ENCODE results near the gene DMD. TPM values are rescaled to one million over a fixed set of nuclear protein-coding genes. Genes with fewer than 3 reads are reported as not detected.

DMD gene
- total RNA-seq, 1 donor from 2014 or later, result 1.7 TPM

DNA sequence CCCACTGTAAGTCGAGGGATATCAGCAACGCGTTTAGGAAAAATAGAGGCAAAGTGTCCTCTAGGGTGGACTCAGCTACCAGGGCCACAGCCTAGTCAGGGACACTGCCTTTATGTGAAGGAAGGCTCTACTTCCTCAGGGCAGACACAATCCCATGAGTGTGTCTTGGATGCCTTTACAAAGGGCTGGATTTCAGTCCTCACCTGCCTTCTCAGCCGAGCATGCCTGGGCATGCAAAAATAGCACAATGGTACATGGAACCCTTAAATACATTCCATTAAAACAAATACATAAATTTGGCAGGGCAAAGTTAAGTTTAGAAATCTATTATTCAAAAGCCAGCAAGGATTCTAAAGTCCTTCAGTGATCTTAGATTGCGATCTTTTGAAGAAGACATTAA is 51.1 kb downstream of the DMD start:
- H3K27me3 Mint-ChIP-seq (ENCODE audit: unreplicated experiment), result no peaks in the 10 kb centered on the region
- H3K4me1 Mint-ChIP-seq (ENCODE audit: low read depth, unreplicated experiment), result peaks cover 2% of the 10 kb centered on the region
- no peaks in the 10 kb centered on the region for H3K36me3 Mint-ChIP-seq (ENCODE audit: unreplicated experiment)
- H3K4me3 Mint-ChIP-seq (ENCODE audit: unreplicated experiment), result no peak overlapping the region
- H3K9me3 Mint-ChIP-seq (ENCODE audit: unreplicated experiment), result no peaks in the 10 kb centered on the region
- TF ChIP-seq, protein P1, sequence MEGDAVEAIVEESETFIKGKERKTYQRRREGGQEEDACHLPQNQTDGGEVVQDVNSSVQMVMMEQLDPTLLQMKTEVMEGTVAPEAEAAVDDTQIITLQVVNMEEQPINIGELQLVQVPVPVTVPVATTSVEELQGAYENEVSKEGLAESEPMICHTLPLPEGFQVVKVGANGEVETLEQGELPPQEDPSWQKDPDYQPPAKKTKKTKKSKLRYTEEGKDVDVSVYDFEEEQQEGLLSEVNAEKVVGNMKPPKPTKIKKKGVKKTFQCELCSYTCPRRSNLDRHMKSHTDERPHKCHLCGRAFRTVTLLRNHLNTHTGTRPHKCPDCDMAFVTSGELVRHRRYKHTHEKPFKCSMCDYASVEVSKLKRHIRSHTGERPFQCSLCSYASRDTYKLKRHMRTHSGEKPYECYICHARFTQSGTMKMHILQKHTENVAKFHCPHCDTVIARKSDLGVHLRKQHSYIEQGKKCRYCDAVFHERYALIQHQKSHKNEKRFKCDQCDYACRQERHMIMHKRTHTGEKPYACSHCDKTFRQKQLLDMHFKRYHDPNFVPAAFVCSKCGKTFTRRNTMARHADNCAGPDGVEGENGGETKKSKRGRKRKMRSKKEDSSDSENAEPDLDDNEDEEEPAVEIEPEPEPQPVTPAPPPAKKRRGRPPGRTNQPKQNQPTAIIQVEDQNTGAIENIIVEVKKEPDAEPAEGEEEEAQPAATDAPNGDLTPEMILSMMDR (IDR thresholded peaks at IDR 0.05; ENCODE audit: partially characterized antibody, unreplicated experiment), result no peak
- DNase-seq, result no peak
- H3K27ac Mint-ChIP-seq (ENCODE audit: unreplicated experiment), result no peak overlapping the region

DNA sequence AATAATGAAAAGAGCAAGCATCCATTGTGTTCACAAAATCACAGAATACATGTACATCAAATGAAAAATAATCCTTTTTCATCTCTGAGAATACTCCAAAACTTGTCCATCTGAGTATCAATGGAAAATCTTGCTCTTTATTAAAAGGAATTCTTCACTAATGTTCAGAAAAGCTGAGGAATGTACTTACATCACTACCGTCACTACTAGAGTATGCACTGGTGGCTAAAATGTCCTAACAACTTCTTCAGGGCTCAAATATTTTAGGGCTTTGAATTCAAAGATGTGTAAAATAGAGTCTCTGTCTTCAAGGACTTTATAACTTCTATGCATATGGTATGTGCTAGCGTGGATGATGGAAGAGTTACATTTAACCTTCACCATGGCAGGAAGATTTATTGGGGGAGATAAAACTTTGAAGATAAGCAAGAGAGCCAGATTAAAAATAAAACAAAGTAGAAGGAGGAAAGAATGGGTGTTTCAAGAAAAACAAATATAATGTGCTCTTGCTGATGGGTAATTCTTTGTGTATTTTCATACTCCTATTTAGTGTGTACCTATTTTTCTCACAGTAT is 55.1 kb downstream of the DMD start:
- Mint-ChIP-seq H3K4me1 (ENCODE audit: low read depth, unreplicated experiment) (peaks cover 2% of the 10 kb centered on the region), H3K27ac (ENCODE audit: unreplicated experiment) (no peak overlapping the region), H3K9me3 (ENCODE audit: unreplicated experiment) (no peaks in the 10 kb centered on the region), H3K36me3 (ENCODE audit: unreplicated experiment) (no peaks in the 10 kb centered on the region), H3K4me3 (ENCODE audit: unreplicated experiment) (no peak overlapping the region), H3K27me3 (ENCODE audit: unreplicated experiment) (no peaks in the 10 kb centered on the region)
- TF ChIP-seq, protein P1 (IDR thresholded peaks at IDR 0.05; ENCODE audit: partially characterized antibody, unreplicated experiment), result no peak
- no peak for DNase-seq

DNA sequence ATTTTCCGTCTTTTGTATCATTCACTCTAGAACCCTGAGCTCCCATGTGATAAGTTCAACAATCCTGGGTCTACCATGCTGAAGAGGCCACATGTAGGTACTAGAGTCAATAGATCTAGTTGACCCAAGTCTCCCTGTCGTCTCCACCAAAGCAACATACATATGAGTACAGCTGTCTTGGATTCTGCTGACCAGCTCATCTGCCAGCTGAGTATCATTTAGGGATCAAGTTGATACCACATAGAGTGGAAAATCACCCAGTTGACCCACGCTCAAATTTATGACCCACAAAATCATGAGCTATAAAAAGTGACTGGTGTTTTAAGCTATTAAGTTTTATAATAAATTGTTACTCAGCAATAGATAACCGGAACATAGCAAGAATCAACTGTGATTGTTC is 61.8 kb downstream of the DMD start:
- DNase-seq, result no peak
- Mint-ChIP-seq H3K27ac (ENCODE audit: unreplicated experiment) (no peak overlapping the region), H3K4me3 (ENCODE audit: unreplicated experiment) (no peak overlapping the region), H3K4me1 (ENCODE audit: low read depth, unreplicated experiment) (no peaks in the 10 kb centered on the region), H3K27me3 (ENCODE audit: unreplicated experiment) (no peaks in the 10 kb centered on the region), H3K9me3 (ENCODE audit: unreplicated experiment) (peaks cover 1% of the 10 kb centered on the region), H3K36me3 (ENCODE audit: unreplicated experiment) (no peaks in the 10 kb centered on the region)
- TF ChIP-seq, protein P1 (IDR thresholded peaks at IDR 0.05; ENCODE audit: partially characterized antibody, unreplicated experiment), result no peak

DNA sequence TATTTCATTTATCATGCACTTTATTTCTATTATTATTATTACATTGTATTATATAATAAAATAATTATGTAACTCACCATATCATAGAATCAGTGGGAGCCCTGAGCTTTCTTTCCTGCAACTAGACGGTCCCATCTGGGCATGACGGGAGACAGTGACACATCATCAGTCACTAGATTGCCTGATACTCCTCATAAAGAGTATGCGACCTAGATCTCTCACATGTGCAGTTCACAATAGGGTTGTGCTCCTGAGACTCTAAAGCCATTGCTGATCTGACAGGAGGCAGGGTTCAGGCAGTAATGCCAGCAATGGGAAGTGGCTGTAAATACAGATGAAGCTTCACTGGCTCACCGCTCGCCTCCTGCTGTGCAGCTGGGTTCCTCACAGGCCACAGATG is 62.3 kb downstream of the DMD start:
- Mint-ChIP-seq H3K36me3 (ENCODE audit: unreplicated experiment) (no peaks in the 10 kb centered on the region), H3K9me3 (ENCODE audit: unreplicated experiment) (peaks cover 1% of the 10 kb centered on the region), H3K27ac (ENCODE audit: unreplicated experiment) (no peak overlapping the region), H3K4me3 (ENCODE audit: unreplicated experiment) (no peak overlapping the region), H3K27me3 (ENCODE audit: unreplicated experiment) (no peaks in the 10 kb centered on the region), H3K4me1 (ENCODE audit: low read depth, unreplicated experiment) (no peaks in the 10 kb centered on the region)
- TF ChIP-seq, protein P1 (IDR thresholded peaks at IDR 0.05; ENCODE audit: partially characterized antibody, unreplicated experiment), result no peak
- DNase-seq, result no peak

DNA sequence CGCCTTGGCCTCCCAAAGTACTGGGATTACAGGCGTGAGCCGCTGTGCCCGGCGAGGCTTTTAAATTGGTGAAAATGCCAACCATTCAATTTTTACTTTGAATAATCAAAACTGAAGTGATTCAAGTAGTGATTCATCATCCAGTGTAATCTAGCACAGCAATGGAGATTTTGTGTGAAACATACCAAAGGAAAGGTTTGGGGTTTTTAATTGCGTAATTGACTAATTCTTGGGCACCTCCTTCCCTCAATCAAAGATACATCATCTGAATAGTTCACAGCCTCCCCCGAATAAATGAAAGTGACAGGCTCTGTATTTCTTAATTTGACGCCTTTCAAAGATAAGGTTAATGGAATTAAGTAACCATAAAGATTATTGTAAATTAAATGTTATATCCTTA is 69.0 kb downstream of the DMD start:
- TF ChIP-seq, protein P1 (IDR thresholded peaks at IDR 0.05; ENCODE audit: partially characterized antibody, unreplicated experiment), result no peak
- no peak overlapping the region for H3K27ac Mint-ChIP-seq (ENCODE audit: unreplicated experiment)
- no peaks in the 10 kb centered on the region for H3K9me3 Mint-ChIP-seq (ENCODE audit: unreplicated experiment)
- H3K27me3 Mint-ChIP-seq (ENCODE audit: unreplicated experiment), result no peaks in the 10 kb centered on the region
- H3K4me1 Mint-ChIP-seq (ENCODE audit: low read depth, unreplicated experiment), result no peaks in the 10 kb centered on the region
- DNase-seq, result no peak
- no peaks in the 10 kb centered on the region for H3K36me3 Mint-ChIP-seq (ENCODE audit: unreplicated experiment)
- no peak overlapping the region for H3K4me3 Mint-ChIP-seq (ENCODE audit: unreplicated experiment)
